ENCODE measurements around the gene ZNHIT3. TPM values are rescaled to one million over a fixed set of nuclear protein-coding genes. Genes with fewer than 3 reads are reported as not detected.
"Not testable (repeated sequence)": the region's sequence is repeated elsewhere in the genome, so short reads cannot be mapped to it uniquely, and the experiment has no call there.

The ZNHIT3 gene
- total RNA-seq (25.4 TPM), polyA plus RNA-seq (ENCODE audit: insufficient read depth, low read depth, low replicate concordance) (60.9 TPM)
- long read RNA-seq, donor 1, transcript ZNHIT3-204 (5 exons, 951 nt), result major isoform, 18 of 22 reads
- long read RNA-seq, donor 1, partial matches to known transcripts, result 0 of 22 reads
- long read RNA-seq, donor 1, other reads (novel, unspliced or antisense), result 0 of 22 reads
- long read RNA-seq, donor 2, transcript ZNHIT3-204 (5 exons, 951 nt), result major isoform, 17 of 26 reads
- long read RNA-seq, donor 2, transcript ZNHIT3-208 (4 exons, 926 nt), result minor isoform, 8 of 26 reads
- long read RNA-seq, donor 2, partial matches to known transcripts, result 0 of 26 reads
- long read RNA-seq, donor 2, other reads (novel, unspliced or antisense), result 0 of 26 reads
- long read RNA-seq, donor 3, transcript ZNHIT3-204 (5 exons, 951 nt), result major isoform, 37 of 126 reads
- long read RNA-seq, donor 3, transcript ZNHIT3-208 (4 exons, 926 nt), result minor isoform, 5 of 126 reads
- long read RNA-seq, donor 3, partial matches to known transcripts, result 80 of 126 reads
- long read RNA-seq, donor 3, other reads (novel, unspliced or antisense), result 0 of 126 reads
- long read RNA-seq, donor 4, transcript ZNHIT3-204 (5 exons, 951 nt), result major isoform, 21 of 69 reads
- long read RNA-seq, donor 4, partial matches to known transcripts, result 45 of 69 reads
- long read RNA-seq, donor 4, other reads (novel, unspliced or antisense), result 0 of 69 reads
- long read RNA-seq, donor 5, partial matches to known transcripts, result 0 of 2 reads
- long read RNA-seq, donor 5, other reads (novel, unspliced or antisense), result 0 of 2 reads
- long read RNA-seq, donor 6, full-length matches to known transcripts, result 72 of 148 reads
- long read RNA-seq, donor 6, partial matches to known transcripts, result 76 of 148 reads
- long read RNA-seq, donor 6, other reads (novel, unspliced or antisense), result 0 of 148 reads
- long read RNA-seq, donor 7, transcript ZNHIT3-204 (5 exons, 951 nt), result major isoform, 5 of 9 reads
- long read RNA-seq, donor 7, partial matches to known transcripts, result 0 of 9 reads
- long read RNA-seq, donor 7, other reads (novel, unspliced or antisense), result 1 of 9 reads
- long read RNA-seq, donor 8, full-length matches to known transcripts, result 31 of 31 reads
- long read RNA-seq, donor 8, partial matches to known transcripts, result 0 of 31 reads
- long read RNA-seq, donor 8, other reads (novel, unspliced or antisense), result 0 of 31 reads
- long read RNA-seq, donor 9, transcript ZNHIT3-208 (4 exons, 926 nt), result minor isoform, 5 of 25 reads
- long read RNA-seq, donor 9, transcript ZNHIT3-204 (5 exons, 951 nt), result major isoform, 18 of 25 reads
- long read RNA-seq, donor 9, partial matches to known transcripts, result 0 of 25 reads
- long read RNA-seq, donor 9, other reads (novel, unspliced or antisense), result 0 of 25 reads
- long read RNA-seq, donor 10, full-length matches to known transcripts, result 28 of 192 reads
- long read RNA-seq, donor 10, partial matches to known transcripts, result 164 of 192 reads
- long read RNA-seq, donor 10, other reads (novel, unspliced or antisense), result 0 of 192 reads

GRCh38 chr17:36486204-36487194, at the start of gene ZNHIT3:
ZNHIT3 (plus strand) TSS chr17:36486681; CDS start chr17:36486700, 19 bp downstream.
- peak within 1 kb of the TSS; percentile 72 to 77 (median 74) for H3K9ac ChIP-seq (ENCODE audit: low read length in 3 of 3)
- peaks cover 6% of the 10 kb centered on the region for H3K27me3 ChIP-seq (ENCODE audit: control insufficient read depth, insufficient read depth, low read length)
- H3K36me3 ChIP-seq (ENCODE audit: control insufficient read depth in 2 of 3, insufficient read depth in 3 of 3, low read length in 3 of 3), result no peaks in the 10 kb centered on the region
- H3K9me3 ChIP-seq (ENCODE audit: control insufficient read depth in 2 of 3, insufficient read depth in 1 of 3, low read length in 3 of 3), result no peaks in the 10 kb centered on the region
- peak; percentile 92 to 98 (median 95) for DNase-seq
- H3K4me3 ChIP-seq (ENCODE audit: low read length in 3 of 3), result peak within 1 kb of the TSS; percentile 79 to 96 (median 90)
- H3K27ac ChIP-seq (ENCODE audit: low read depth in 2 of 2, low read length in 2 of 2), result peak within 1 kb of the TSS in 1 of 2 donors; percentile 25
- peak; percentile 14 for TF ChIP-seq CTCF (IDR thresholded peaks at IDR 0.05; ENCODE audit: borderline replicate concordance, extremely low read depth, insufficient read depth)
- intact Hi-C loops (cut with DNase I), result no loop called here
- no peak for FAIRE-seq
- peaks cover 0 to 15% (median 8%) of the 10 kb centered on the region in 3 donors for H3K4me1 ChIP-seq (ENCODE audit: control insufficient read depth in 2 of 3, insufficient read depth in 2 of 3, low read depth in 1 of 3, low read length in 3 of 3)

DNA sequence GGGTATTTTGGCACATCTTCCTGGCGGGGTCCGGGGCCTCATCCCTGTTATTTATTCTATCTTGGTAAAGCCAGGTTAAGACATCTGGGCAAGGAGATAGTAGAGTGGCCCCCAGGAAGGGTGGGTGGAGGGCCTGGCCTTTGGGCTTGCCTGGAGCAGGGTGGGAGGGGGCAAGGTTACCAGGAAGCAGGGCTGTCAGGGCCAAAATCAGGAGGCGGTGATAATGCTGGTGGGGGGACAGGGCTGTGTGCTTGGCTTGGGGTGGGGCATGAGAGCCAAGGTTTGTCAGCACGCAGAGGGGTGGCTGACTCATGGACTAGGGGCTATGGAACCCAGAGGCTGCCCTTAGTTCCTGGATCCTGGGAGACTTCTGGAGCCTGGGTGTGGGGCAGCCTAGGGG, 44.7 kb upstream of the ZNHIT3 start:
- intact Hi-C loops (cut with DNase I); FAIRE-seq: not testable (repeated sequence)

DNA sequence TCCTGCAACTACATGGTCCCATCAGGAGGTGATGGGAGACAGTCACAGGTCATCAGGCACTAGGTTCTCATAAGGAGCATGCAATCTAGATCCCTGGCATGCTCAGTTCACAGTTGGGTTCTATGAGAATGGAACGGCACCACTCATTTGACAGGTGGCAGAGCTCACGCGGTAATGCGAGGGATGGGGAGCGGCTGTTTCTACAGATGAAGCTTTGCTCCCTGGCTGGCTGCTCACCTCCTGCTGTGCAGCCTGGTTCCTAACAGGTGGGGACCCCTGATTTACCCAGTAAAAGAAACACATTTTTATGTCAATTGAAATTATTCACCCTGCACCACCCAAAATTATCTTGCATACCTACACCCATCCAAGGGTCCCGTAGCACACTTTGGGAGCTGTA, 42.7 kb upstream of the ZNHIT3 start:
- DNase-seq, result peak in 1 of 5 donors; percentile 19
- Histone ChIP-seq H3K36me3 (ENCODE audit: control insufficient read depth in 2 of 3, insufficient read depth in 3 of 3, low read length in 3 of 3) (no peaks in the 10 kb centered on the region), H3K9me3 (ENCODE audit: control insufficient read depth in 2 of 3, insufficient read depth in 1 of 3, low read length in 3 of 3) (no peaks in the 10 kb centered on the region), H3K27ac (ENCODE audit: low read depth in 2 of 2, low read length in 2 of 2) (no peak overlapping the region), H3K4me1 (ENCODE audit: control insufficient read depth in 2 of 3, insufficient read depth in 2 of 3, low read depth in 1 of 3, low read length in 3 of 3) (no peaks in the 10 kb centered on the region), H3K4me3 (ENCODE audit: low read length in 3 of 3) (no peak overlapping the region), H3K9ac (ENCODE audit: low read length in 3 of 3) (no peak overlapping the region), H3K27me3 (ENCODE audit: control insufficient read depth, insufficient read depth, low read length) (no peaks in the 10 kb centered on the region)
- intact Hi-C loops (cut with DNase I), result no loop called here
- TF ChIP-seq CTCF (IDR thresholded peaks at IDR 0.05; ENCODE audit: borderline replicate concordance, extremely low read depth, insufficient read depth), result no peak
- FAIRE-seq, result no peak

More for the DNA sequence above, 44.7 kb upstream of the ZNHIT3 start:
- H3K4me1 ChIP-seq (ENCODE audit: control insufficient read depth in 2 of 3, insufficient read depth in 2 of 3, low read depth in 1 of 3, low read length in 3 of 3); DNase-seq; H3K9me3 ChIP-seq (ENCODE audit: control insufficient read depth in 2 of 3, insufficient read depth in 1 of 3, low read length in 3 of 3); H3K27ac ChIP-seq (ENCODE audit: low read depth in 2 of 2, low read length in 2 of 2); H3K4me3 ChIP-seq (ENCODE audit: low read length in 3 of 3); H3K27me3 ChIP-seq (ENCODE audit: control insufficient read depth, insufficient read depth, low read length); H3K36me3 ChIP-seq (ENCODE audit: control insufficient read depth in 2 of 3, insufficient read depth in 3 of 3, low read length in 3 of 3); H3K9ac ChIP-seq (ENCODE audit: low read length in 3 of 3): not testable (repeated sequence)

GRCh38 chr17:36449997-36450396, 36.5 kb upstream of the ZNHIT3 start:
- H3K9me3 ChIP-seq (ENCODE audit: control insufficient read depth in 2 of 3, insufficient read depth in 1 of 3, low read length in 3 of 3); H3K9ac ChIP-seq (ENCODE audit: low read length in 3 of 3); H3K36me3 ChIP-seq (ENCODE audit: control insufficient read depth in 2 of 3, insufficient read depth in 3 of 3, low read length in 3 of 3); H3K4me1 ChIP-seq (ENCODE audit: control insufficient read depth in 2 of 3, insufficient read depth in 2 of 3, low read depth in 1 of 3, low read length in 3 of 3); H3K4me3 ChIP-seq (ENCODE audit: low read length in 3 of 3); FAIRE-seq; intact Hi-C loops (cut with DNase I); H3K27ac ChIP-seq (ENCODE audit: low read depth in 2 of 2, low read length in 2 of 2); H3K27me3 ChIP-seq (ENCODE audit: control insufficient read depth, insufficient read depth, low read length): not testable (repeated sequence)
- peak in 1 of 5 donors; percentile 8 for DNase-seq

DNA sequence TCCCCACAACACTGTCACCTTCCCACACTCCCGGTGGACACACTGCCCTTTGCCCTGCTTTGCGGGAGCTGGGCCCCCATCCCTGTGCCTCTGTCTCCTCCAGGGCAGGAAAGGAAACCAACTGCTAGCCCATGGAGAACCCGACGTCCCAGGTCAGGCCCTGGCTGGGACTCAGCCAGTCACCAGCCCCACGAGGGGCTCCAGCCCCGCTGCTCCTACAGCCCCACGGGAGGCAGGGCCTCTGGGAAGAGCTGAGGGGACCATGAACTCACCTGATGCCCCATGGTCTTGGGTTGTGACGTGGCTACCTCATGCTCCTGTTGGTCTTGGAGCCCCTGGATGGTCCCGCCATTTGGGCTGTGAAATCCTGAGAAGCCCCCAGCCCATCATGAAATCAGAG, 33.6 kb upstream of the ZNHIT3 start:
- FAIRE-seq; H3K4me3 ChIP-seq (ENCODE audit: low read length in 3 of 3); H3K4me1 ChIP-seq (ENCODE audit: control insufficient read depth in 2 of 3, insufficient read depth in 2 of 3, low read depth in 1 of 3, low read length in 3 of 3); H3K27me3 ChIP-seq (ENCODE audit: control insufficient read depth, insufficient read depth, low read length); H3K36me3 ChIP-seq (ENCODE audit: control insufficient read depth in 2 of 3, insufficient read depth in 3 of 3, low read length in 3 of 3); H3K9me3 ChIP-seq (ENCODE audit: control insufficient read depth in 2 of 3, insufficient read depth in 1 of 3, low read length in 3 of 3); H3K9ac ChIP-seq (ENCODE audit: low read length in 3 of 3); H3K27ac ChIP-seq (ENCODE audit: low read depth in 2 of 2, low read length in 2 of 2); intact Hi-C loops (cut with DNase I): not testable (repeated sequence)
- DNase-seq, result peak in 1 of 5 donors; percentile 18

Measured in kidney (tissue), 22 donors.